ENCODE measurements around the gene MAST4. TPM values are rescaled to one million over a fixed set of nuclear protein-coding genes. Genes with fewer than 3 reads are reported as not detected.

MAST4 gene
- total and polyA plus RNA-seq, 2 of the 4 experiments (the other 2 are of a cell fraction) = 4.8 to 6.8 TPM

- Histone ChIP-seq H2BK120ac (ENCODE audit: low read depth, low read length) (no peak overlapping the region), H3K18ac (ENCODE audit: low read depth, low read length) (no peak overlapping the region), H2AK9ac (replicated peaks; ENCODE audit: low read depth, low read length, poor library complexity) (no peak overlapping the region), H3K4me1 (ENCODE audit: control insufficient read depth, insufficient read depth, low read length) (no peaks in the 10 kb centered on the region), H3K9me1 (ENCODE audit: insufficient read depth, low read length) (no peaks in the 10 kb centered on the region), H2AK5ac (ENCODE audit: low read depth, low read length) (no peak overlapping the region), H3K23ac (ENCODE audit: low read depth, low read length) (no peak overlapping the region), H3K4me3 (ENCODE audit: insufficient read depth, low read depth, low read length) (no peak overlapping the region), H2AFZ (replicated peaks; ENCODE audit: low read length, poor library complexity) (no peak overlapping the region), H3K4ac (ENCODE audit: low read depth, low read length) (no peak overlapping the region), H2BK15ac (ENCODE audit: low read depth, low read length) (no peak overlapping the region), H3K27me3 (ENCODE audit: control insufficient read depth, insufficient read depth, low read length) (no peaks in the 10 kb centered on the region; the same call in 1 of the 2 replicates), H3K56ac (ENCODE audit: extremely low read depth, insufficient read depth, low read length) (no peak overlapping the region), H3K27ac (ENCODE audit: insufficient read depth, low read length) (no peak overlapping the region), H4K8ac (ENCODE audit: low read depth in 2 of 2, low read length in 2 of 2) (no peak overlapping the region), H3K79me1 (ENCODE audit: low read depth in 1 of 2, low read length in 2 of 2) (no peaks in the 10 kb centered on the region), H3K9ac (ENCODE audit: low read depth, low read length) (no peak overlapping the region), H4K91ac (ENCODE audit: insufficient read depth, low read depth, low read length) (no peak overlapping the region), H3K14ac (replicated peaks; ENCODE audit: low read depth, low read length) (no peak overlapping the region), H3K9me3 (ENCODE audit: control insufficient read depth, insufficient read depth, low read length) (no peaks in the 10 kb centered on the region), H4K5ac (ENCODE audit: low read depth, low read length) (no peak overlapping the region), H3K4me2 (ENCODE audit: low read depth, low read length) (no peak overlapping the region), H3K36me3 (ENCODE audit: control insufficient read depth, insufficient read depth, low read length) (no peaks in the 10 kb centered on the region), H2BK5ac (ENCODE audit: low read depth, low read length, poor library complexity, severe bottlenecking) (no peak overlapping the region), H4K20me1 (ENCODE audit: insufficient read depth, low read length) (no peaks in the 10 kb centered on the region), H2BK20ac (ENCODE audit: low read depth, low read length) (no peak overlapping the region)
- TF ChIP-seq MAFK (IDR thresholded peaks at IDR 0.05; ENCODE audit: low read depth, low read length) = no peak
- no peak for TF ChIP-seq NFE2L2 (IDR thresholded peaks at IDR 0.05; ENCODE audit: low read depth, low read length)
- no peak for TF ChIP-seq MAZ (IDR thresholded peaks at IDR 0.05; ENCODE audit: borderline replicate concordance, low read depth, low read length)
- no peak for TF ChIP-seq RCOR1 (IDR thresholded peaks at IDR 0.05; ENCODE audit: insufficient replicate concordance, low read length)
- no peak for TF ChIP-seq USF2 (IDR thresholded peaks at IDR 0.05; ENCODE audit: low read depth, low read length)
- no peak for TF ChIP-seq CTCF (conservative IDR thresholded peaks at IDR 0.05; ENCODE audit: low read depth, low read length)
- TF ChIP-seq MXI1 (IDR thresholded peaks at IDR 0.05; ENCODE audit: borderline replicate concordance, low read depth, low read length) = no peak
- no peak for TF ChIP-seq RFX5 (IDR thresholded peaks at IDR 0.05; ENCODE audit: low read depth, low read length)
- TF ChIP-seq CHD1 (IDR thresholded peaks at IDR 0.05; ENCODE audit: low read depth, low read length) = no peak
- ChIA-PET POLR2A (ENCODE audit: unreplicated experiment) (no interaction called here), CTCF (no interaction called here)
- no peak for ATAC-seq (ENCODE audit: low read depth)
- BruUV-seq (replicated peaks) = no TSS peak
- in situ Hi-C loops (cut with MboI; ENCODE audit: low sequenced_read_pairs) (no loop called here), dilution Hi-C loops (cut with HindIII; ENCODE audit: low sequenced_read_pairs, unreplicated experiment) (no loop called here), intact Hi-C loops (cut with micrococcal nuclease) (no loop called here)
- WGBS, 2 experiments (ENCODE audit: extremely low coverage in 2 of 2, insufficient read length in 1 of 2) = no CpG with 5 or more reads among the region's 2 CpGs
- no peak for DNase-seq
These were observed 75.1 kb downstream of the MAST4 start for GRCh38 chr5:66671305-66671704.

Data from IMR-90 (cell line).